Measurements from ENCODE around the gene TECTB. TPM values are rescaled to one million over a fixed set of nuclear protein-coding genes. Genes with fewer than 3 reads are reported as not detected.

TECTB gene
- total and polyA plus RNA-seq, 12 donors: not detected

- intact Hi-C loops (cut with DNase I): no loop called here
- Histone ChIP-seq H3K27ac (no peak overlapping the region), H3K4me1 (no peaks in the 10 kb centered on the region), H3K36me3 (no peaks in the 10 kb centered on the region), H3K4me3 (no peak overlapping the region), H3K27me3 (no peaks in the 10 kb centered on the region), H3K9me3 (peaks cover 0 to 12% (median 0%) of the 10 kb centered on the region in 11 donors)
- DNase-seq (no peak), ATAC-seq (no peak)
- no peak for TF ChIP-seq CTCF (IDR thresholded peaks at IDR 0.05)
Measured at GRCh38 chr10:112269266-112269665, 13.9 kb upstream of the TECTB start.

GRCh38 chr10:112271982-112272381 is 11.2 kb upstream of the TECTB start:
- H3K27ac ChIP-seq: no peak overlapping the region
- H3K4me3 ChIP-seq: no peak overlapping the region
- peaks cover 0 to 8% (median 0%) of the 10 kb centered on the region in 11 donors for H3K9me3 ChIP-seq
- intact Hi-C loops (cut with DNase I): no loop called here
- H3K36me3 ChIP-seq: no peaks in the 10 kb centered on the region
- H3K4me1 ChIP-seq: no peaks in the 10 kb centered on the region
- peak in 1 of 8 donors; percentile 59 for ATAC-seq
- no peak for TF ChIP-seq CTCF (IDR thresholded peaks at IDR 0.05)
- DNase-seq: no peak
- 80 to 84% methylated on average over 3 of the region's 3 CpGs for WGBS, 2 donors
- H3K27me3 ChIP-seq: no peaks in the 10 kb centered on the region

GRCh38 chr10:112274831-112275230 is 8.4 kb upstream of the TECTB start:
- Histone ChIP-seq H3K4me3 (no peak overlapping the region), H3K27ac (no peak overlapping the region), H3K9me3 (no peaks in the 10 kb centered on the region), H3K4me1 (no peaks in the 10 kb centered on the region), H3K27me3 (peaks cover 0 to under 1% (median 0%) of the 10 kb centered on the region in 7 donors), H3K36me3 (no peaks in the 10 kb centered on the region)
- DNase-seq (no peak), ATAC-seq (no peak)
- 76 to 78% methylated on average over 5 of the region's 5 CpGs for WGBS, 2 donors
- TF ChIP-seq CTCF (IDR thresholded peaks at IDR 0.05): no peak
- intact Hi-C loops (cut with DNase I): no loop called here

- 56 to 89% methylated on average over 4 of the region's 4 CpGs for WGBS, 2 donors
- DNase-seq (no peak), ATAC-seq (no peak)
- H3K36me3 ChIP-seq: no peaks in the 10 kb centered on the region
- no peak overlapping the region for H3K27ac ChIP-seq
- no peak overlapping the region for H3K4me3 ChIP-seq
- intact Hi-C loops (cut with DNase I): no loop called here
- H3K4me1 ChIP-seq: no peaks in the 10 kb centered on the region
- no peak for TF ChIP-seq CTCF (IDR thresholded peaks at IDR 0.05)
- H3K9me3 ChIP-seq: no peaks in the 10 kb centered on the region
- H3K27me3 ChIP-seq: peaks cover 0 to 3% (median 0%) of the 10 kb centered on the region in 7 donors
Measured at GRCh38 chr10:112275512-112276245, 7.5 kb upstream of the TECTB start.
